ENCODE results near the gene TMEM37. TPM values are rescaled to one million over a fixed set of nuclear protein-coding genes. Genes with fewer than 3 reads are reported as not detected.

Gene TMEM37
- total and polyA plus RNA-seq, 2 of the 13 experiments (the other 11 are each of a cell fraction or from before 2014, with no cell fraction given) = 37.7 to 115 TPM

DNA sequence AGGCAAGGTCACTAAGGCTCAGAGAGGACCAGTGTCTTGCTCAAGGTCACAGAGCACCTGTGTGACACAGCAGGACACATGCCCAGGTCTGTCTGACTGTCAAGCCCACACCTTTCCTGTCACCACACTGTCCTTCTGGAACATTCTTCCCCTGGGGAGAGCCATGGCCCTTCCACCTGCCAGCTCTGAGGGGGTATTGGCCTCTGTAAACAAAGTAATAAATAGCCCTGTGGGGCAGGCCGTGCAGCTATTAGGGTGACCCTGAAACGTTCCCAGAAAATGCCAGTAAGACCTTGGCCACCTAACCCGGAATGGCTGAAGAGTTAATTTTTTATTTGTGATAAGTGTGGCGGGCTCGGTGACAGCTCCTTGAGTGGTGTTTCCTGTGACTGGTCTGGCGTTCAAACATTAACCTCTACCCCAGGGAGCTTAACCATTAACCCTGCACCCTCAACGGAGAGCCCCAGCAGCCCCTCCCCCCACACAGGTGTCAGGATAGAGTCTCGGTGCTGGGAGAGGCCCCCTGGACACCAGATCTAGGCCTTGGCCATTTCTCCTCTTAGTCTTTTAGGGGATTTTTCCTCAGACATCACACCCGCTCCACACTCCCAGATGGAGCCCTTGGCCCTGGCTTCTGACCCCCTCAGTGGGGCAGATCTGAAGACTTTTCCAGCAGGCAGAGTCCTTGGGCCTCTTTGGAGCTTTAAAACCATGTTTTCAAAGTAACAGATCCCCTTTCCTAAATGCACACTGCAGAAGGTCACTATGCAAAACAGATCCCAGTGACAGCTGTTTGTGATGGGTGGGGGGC is 56.0 kb downstream of the TMEM37 start (continued):
- TF ChIP-seq, protein P1, sequence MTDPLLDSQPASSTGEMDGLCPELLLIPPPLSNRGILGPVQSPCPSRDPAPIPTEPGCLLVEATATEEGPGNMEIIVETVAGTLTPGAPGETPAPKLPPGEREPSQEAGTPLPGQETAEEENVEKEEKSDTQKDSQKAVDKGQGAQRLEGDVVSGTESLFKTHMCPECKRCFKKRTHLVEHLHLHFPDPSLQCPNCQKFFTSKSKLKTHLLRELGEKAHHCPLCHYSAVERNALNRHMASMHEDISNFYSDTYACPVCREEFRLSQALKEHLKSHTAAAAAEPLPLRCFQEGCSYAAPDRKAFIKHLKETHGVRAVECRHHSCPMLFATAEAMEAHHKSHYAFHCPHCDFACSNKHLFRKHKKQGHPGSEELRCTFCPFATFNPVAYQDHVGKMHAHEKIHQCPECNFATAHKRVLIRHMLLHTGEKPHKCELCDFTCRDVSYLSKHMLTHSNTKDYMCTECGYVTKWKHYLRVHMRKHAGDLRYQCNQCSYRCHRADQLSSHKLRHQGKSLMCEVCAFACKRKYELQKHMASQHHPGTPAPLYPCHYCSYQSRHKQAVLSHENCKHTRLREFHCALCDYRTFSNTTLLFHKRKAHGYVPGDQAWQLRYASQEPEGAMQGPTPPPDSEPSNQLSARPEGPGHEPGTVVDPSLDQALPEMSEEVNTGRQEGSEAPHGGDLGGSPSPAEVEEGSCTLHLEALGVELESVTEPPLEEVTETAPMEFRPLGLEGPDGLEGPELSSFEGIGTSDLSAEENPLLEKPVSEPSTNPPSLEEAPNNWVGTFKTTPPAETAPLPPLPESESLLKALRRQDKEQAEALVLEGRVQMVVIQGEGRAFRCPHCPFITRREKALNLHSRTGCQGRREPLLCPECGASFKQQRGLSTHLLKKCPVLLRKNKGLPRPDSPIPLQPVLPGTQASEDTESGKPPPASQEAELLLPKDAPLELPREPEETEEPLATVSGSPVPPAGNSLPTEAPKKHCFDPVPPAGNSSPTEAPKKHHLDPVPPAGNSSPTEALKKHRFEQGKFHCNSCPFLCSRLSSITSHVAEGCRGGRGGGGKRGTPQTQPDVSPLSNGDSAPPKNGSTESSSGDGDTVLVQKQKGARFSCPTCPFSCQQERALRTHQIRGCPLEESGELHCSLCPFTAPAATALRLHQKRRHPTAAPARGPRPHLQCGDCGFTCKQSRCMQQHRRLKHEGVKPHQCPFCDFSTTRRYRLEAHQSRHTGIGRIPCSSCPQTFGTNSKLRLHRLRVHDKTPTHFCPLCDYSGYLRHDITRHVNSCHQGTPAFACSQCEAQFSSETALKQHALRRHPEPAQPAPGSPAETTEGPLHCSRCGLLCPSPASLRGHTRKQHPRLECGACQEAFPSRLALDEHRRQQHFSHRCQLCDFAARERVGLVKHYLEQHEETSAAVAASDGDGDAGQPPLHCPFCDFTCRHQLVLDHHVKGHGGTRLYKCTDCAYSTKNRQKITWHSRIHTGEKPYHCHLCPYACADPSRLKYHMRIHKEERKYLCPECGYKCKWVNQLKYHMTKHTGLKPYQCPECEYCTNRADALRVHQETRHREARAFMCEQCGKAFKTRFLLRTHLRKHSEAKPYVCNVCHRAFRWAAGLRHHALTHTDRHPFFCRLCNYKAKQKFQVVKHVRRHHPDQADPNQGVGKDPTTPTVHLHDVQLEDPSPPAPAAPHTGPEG (CRISPR knock-in tag; IDR thresholded peaks at IDR 0.05) = 0 out of 2 replicates have a peak, but pooled peaks have one; percentile 9
- TF ChIP-seq ZNF772 (CRISPR knock-in tag; IDR thresholded peaks at IDR 0.05) (0 out of 2 replicates have a peak, but pooled peaks have one; percentile 65), ZNF891 (CRISPR knock-in tag; IDR thresholded peaks at IDR 0.05) (peak; percentile 49; the same call in 1 of the 2 replicates), ZNF451 (CRISPR knock-in tag; IDR thresholded peaks at IDR 0.05) (peak; percentile 91), ZNF331 (CRISPR knock-in tag; IDR thresholded peaks at IDR 0.05) (peak; percentile 64), KDM5B (CRISPR knock-in tag; IDR thresholded peaks at IDR 0.05; ENCODE audit: borderline replicate concordance) (peak; percentile 66; the same call in 1 of the 2 replicates), KLF16 (CRISPR knock-in tag; IDR thresholded peaks at IDR 0.05) (peak in 1 of 2 experiments; percentile 50; a peak in 1 of 4 replicates), ZNF577 (CRISPR knock-in tag; IDR thresholded peaks at IDR 0.05; ENCODE audit: borderline replicate concordance, low read depth) (no peak), IKZF1 (IDR thresholded peaks at IDR 0.05) (no peak)
- TF ChIP-seq, protein P2, sequence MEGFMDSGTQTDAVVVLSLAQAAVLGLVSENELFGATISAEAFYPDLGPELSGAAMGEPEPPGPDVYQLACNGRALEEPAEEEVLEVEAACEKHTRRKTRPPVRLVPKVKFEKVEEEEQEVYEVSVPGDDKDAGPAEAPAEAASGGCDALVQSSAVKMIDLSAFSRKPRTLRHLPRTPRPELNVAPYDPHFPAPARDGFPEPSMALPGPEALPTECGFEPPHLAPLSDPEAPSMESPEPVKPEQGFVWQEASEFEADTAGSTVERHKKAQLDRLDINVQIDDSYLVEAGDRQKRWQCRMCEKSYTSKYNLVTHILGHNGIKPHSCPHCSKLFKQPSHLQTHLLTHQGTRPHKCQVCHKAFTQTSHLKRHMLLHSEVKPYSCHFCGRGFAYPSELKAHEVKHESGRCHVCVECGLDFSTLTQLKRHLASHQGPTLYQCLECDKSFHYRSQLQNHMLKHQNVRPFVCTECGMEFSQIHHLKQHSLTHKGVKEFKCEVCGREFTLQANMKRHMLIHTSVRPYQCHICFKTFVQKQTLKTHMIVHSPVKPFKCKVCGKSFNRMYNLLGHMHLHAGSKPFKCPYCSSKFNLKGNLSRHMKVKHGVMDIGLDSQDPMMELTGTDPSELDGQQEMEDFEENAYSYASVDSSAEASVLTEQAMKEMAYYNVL (CRISPR knock-in tag; IDR thresholded peaks at IDR 0.05; ENCODE audit: borderline replicate concordance) = peak; percentile 71; the same call in 1 of the 2 replicates
- TF ChIP-seq, protein P3, sequence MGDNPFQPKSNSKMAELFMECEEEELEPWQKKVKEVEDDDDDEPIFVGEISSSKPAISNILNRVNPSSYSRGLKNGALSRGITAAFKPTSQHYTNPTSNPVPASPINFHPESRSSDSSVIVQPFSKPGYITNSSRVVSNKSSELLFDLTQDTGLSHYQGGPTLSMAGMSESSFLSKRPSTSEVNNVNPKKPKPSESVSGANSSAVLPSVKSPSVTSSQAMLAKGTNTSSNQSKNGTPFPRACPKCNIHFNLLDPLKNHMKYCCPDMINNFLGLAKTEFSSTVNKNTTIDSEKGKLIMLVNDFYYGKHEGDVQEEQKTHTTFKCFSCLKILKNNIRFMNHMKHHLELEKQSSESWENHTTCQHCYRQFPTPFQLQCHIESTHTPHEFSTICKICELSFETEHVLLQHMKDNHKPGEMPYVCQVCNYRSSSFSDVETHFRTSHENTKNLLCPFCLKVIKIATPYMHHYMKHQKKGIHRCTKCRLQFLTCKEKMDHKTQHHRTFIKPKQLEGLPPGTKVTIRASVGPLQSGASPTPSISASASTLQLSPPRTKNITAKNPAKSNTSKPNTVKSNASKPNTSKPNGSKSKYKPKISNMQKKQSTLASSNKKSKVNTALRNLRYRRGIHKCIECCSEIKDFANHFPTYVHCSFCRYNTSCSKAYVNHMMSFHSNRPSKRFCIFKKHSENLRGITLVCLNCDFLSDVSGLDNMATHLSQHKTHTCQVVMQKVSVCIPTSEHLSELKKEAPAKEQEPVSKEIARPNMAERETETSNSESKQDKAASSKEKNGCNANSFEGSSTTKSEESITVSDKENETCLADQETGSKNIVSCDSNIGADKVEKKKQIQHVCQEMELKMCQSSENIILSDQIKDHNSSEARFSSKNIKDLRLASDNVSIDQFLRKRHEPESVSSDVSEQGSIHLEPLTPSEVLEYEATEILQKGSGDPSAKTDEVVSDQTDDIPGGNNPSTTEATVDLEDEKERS (CRISPR knock-in tag; IDR thresholded peaks at IDR 0.05) = 0 out of 2 replicates have a peak, but pooled peaks have one; percentile 35

Measured in HepG2 (cell line).